Measurements from ENCODE around the gene MEGF8. TPM values are rescaled to one million over a fixed set of nuclear protein-coding genes. Genes with fewer than 3 reads are reported as not detected.

Gene MEGF8
- total and polyA plus RNA-seq, 2 donors (not counting 3 experiments of a cell fraction or from before 2014, with no cell fraction given), result 20.6 to 39.6 TPM

DNA sequence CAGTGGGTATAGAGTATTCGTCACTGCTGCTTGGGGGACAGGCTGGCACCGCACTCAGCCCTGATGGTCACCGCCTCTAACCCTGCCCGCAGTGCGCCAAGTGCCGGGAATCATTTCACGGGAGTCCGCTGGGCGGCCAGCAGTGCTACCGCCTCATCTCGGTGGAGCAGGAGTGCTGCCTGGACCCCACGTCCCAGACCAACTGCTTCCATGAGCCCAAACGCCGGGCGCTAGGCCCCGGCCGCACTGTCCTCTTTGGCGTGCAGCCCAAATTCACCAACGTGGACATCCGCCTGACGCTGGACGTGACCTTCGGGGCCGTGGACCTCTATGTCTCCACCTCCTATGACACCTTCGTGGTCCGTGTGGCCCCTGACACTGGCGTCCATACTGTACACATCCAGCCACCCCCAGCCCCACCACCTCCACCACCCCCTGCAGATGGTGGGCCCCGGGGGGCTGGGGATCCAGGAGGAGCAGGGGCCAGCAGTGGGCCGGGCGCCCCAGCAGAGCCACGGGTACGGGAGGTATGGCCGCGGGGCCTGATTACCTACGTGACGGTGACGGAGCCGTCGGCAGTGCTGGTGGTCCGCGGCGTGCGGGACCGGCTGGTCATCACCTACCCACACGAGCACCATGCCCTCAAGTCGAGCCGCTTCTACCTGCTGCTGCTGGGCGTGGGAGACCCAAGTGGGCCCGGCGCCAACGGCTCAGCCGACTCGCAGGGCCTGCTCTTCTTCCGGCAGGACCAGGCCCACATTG is 50.2 kb downstream of the MEGF8 start:
- CTCF ChIA-PET, result no interaction called here
- no peaks in the 10 kb centered on the region for H3K4me1 ChIP-seq (ENCODE audit: control insufficient read depth, extremely low read depth, insufficient read depth, low read length)
- BruUV-seq (replicated peaks), result no TSS peak

More for the DNA sequence above, 50.2 kb downstream of the MEGF8 start:
- dilution Hi-C loops (cut with MboI; ENCODE audit: extremely low pct_ligation_motif_present, low sequenced_read_pairs), result no loop called here
- H3K4me2 ChIP-seq (ENCODE audit: insufficient read depth, low read length), result no peak overlapping the region
- H3K9ac ChIP-seq (replicated peaks; ENCODE audit: extremely low read depth, insufficient read depth, low read length), result no peak overlapping the region
- FAIRE-seq (no peak), DNase-seq (ENCODE audit: low read depth, low spot score) (no peak)
- peaks cover 0 to 7% of the 10 kb centered on the region in 2 experiments for H3K36me3 ChIP-seq (ENCODE audit: control insufficient read depth in 2 of 2, extremely low read depth in 1 of 2, insufficient read depth in 2 of 2, low read length in 2 of 2)
- intact Hi-C loops (cut with micrococcal nuclease), result no loop called here
- no peaks in the 10 kb centered on the region for H3K27me3 ChIP-seq (ENCODE audit: control insufficient read depth in 2 of 2, insufficient read depth in 2 of 2, low read length in 2 of 2)
- H3K4me3 ChIP-seq (replicated peaks in 1 of 3; ENCODE audit: insufficient read depth in 1 of 3, low read depth in 1 of 3, low read length in 3 of 3), result no peak overlapping the region
- H3K79me2 ChIP-seq (ENCODE audit: control insufficient read depth, insufficient read depth, low read length), result no peaks in the 10 kb centered on the region
- TF ChIP-seq POLR2AphosphoS5 (IDR thresholded peaks at IDR 0.05; ENCODE audit: insufficient read depth, low read depth, low read length) (no peak), GATA2 (IDR thresholded peaks at IDR 0.05; ENCODE audit: insufficient read depth, insufficient read length, low read depth, low read length) (no peak), POLR2A (IDR thresholded peaks at IDR 0.05; ENCODE audit: low read depth, low read length) (no peak), MYC (IDR thresholded peaks at IDR 0.05; ENCODE audit: low read depth, low read length) (no peak), FOS (IDR thresholded peaks at IDR 0.05; ENCODE audit: borderline replicate concordance, insufficient read depth, low read length) (no peak), CTCF (IDR thresholded peaks at IDR 0.05; ENCODE audit: extremely low read depth in 1 of 2, insufficient read depth in 1 of 2, low read depth in 1 of 2, low read length in 2 of 2) (no peak), EZH2 (IDR thresholded peaks at IDR 0.05; ENCODE audit: borderline replicate concordance, low read depth, low read length, severe bottlenecking) (no peak), JUN (IDR thresholded peaks at IDR 0.05; ENCODE audit: borderline replicate concordance, insufficient read depth, insufficient read length, low read depth) (no peak)
- TF ChIP-seq, protein P1, sequence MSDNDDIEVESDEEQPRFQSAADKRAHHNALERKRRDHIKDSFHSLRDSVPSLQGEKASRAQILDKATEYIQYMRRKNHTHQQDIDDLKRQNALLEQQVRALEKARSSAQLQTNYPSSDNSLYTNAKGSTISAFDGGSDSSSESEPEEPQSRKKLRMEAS (IDR thresholded peaks at IDR 0.05; ENCODE audit: insufficient read depth, insufficient read length), result no peak
- POLR2A ChIA-PET, result no interaction called here
- H3K9me3 ChIP-seq (replicated peaks; ENCODE audit: control insufficient read depth, insufficient read depth, low read length), result no peaks in the 10 kb centered on the region
- H4K20me1 ChIP-seq (replicated peaks; ENCODE audit: control insufficient read depth, extremely low read depth, insufficient read depth, low read length), result no peaks in the 10 kb centered on the region
- H2AFZ ChIP-seq (ENCODE audit: low read depth, low read length), result no peak overlapping the region
- H3K27ac ChIP-seq (ENCODE audit: insufficient read depth, low read depth, low read length), result no peak overlapping the region
- no peaks in the 10 kb centered on the region for H3K9me1 ChIP-seq (replicated peaks; ENCODE audit: control insufficient read depth, extremely low read depth, insufficient read depth, low read length)

All from endothelial cell of umbilical vein (primary cell).